BE2C (cell line): ENCODE results near the gene TRIOBP.

ENCODE experiments used
- DNase-seq: peaks from one replicate; pipeline ENCODE4 v3.0.0-alpha.2; 2020
- H3K27me3 ChIP-seq: fragments of 250-450 bp; sonication (Bioruptor Pico); 2 replicates; pipeline ENCODE4 v1.5.1; 2020; ENCODE audit warnings: mild to moderate bottlenecking
- H3K36me3 ChIP-seq: fragments of 250-450 bp; sonication (Bioruptor Pico); 2 replicates; pipeline ENCODE4 v1.5.1; 2020; ENCODE audit warnings: mild to moderate bottlenecking
- H3K4me1 ChIP-seq: fragments of 250-450 bp; sonication (Bioruptor Pico); 2 replicates; pipeline ENCODE4 v1.5.1; 2020
- H3K4me3 ChIP-seq: 2 replicates; pipeline ENCODE4 v1.5.1; 2011; ENCODE audit warnings: low read depth, low read length
- H3K9me3 ChIP-seq: fragments of 250-450 bp; sonication (Bioruptor Pico); 2 replicates; pipeline ENCODE4 v1.5.1; 2020
- TF ChIP-seq, protein P1 (sequence below): IDR thresholded peaks from 2 replicates; pipeline ENCODE4 v1.5.1; 2012; ENCODE audit warnings: mild to moderate bottlenecking, low read depth, low read length

Gene TRIOBP

GRCh38 chr22:37679670-37680069, 17.2 kb upstream of the TRIOBP start:
- no peaks in the 10 kb centered on the region for H3K36me3 ChIP-seq
- no peak for DNase-seq
- TF ChIP-seq, protein P1, sequence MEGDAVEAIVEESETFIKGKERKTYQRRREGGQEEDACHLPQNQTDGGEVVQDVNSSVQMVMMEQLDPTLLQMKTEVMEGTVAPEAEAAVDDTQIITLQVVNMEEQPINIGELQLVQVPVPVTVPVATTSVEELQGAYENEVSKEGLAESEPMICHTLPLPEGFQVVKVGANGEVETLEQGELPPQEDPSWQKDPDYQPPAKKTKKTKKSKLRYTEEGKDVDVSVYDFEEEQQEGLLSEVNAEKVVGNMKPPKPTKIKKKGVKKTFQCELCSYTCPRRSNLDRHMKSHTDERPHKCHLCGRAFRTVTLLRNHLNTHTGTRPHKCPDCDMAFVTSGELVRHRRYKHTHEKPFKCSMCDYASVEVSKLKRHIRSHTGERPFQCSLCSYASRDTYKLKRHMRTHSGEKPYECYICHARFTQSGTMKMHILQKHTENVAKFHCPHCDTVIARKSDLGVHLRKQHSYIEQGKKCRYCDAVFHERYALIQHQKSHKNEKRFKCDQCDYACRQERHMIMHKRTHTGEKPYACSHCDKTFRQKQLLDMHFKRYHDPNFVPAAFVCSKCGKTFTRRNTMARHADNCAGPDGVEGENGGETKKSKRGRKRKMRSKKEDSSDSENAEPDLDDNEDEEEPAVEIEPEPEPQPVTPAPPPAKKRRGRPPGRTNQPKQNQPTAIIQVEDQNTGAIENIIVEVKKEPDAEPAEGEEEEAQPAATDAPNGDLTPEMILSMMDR: no peak

DNA sequence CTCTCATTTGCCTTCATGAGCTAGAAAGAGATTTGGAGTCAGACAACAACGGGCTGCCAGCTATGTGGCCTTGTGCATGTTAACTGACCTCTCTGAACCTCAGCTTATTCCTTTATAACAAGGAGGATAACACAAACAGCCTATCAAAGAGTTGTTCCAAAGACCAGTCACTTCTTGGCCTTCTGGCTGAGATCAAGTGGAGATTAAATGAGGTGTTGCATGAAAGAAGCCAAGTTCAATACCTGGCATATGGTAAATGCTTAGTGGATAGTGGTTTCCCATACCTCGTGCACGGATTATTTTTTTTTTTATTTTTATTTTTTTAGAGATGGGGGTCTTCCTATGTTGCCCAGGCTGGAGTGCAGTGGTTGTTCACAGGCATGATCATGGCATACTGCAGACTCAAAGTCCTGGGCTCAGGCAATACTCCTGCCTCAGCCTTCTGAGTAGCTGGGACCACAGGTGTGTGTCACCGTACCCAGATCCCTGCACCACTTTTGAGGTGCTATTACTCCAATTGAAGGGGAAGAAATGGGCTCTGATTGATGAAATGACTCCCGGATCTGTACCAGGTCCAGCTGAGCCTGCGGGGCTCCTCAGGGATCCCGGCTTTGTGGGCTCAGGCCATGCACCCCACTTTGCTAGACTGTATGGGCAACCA, 16.5 kb upstream of the TRIOBP start:
- peaks cover 7% of the 10 kb centered on the region for H3K4me1 ChIP-seq

More at GRCh38 chr22:37679670-37680069, 17.2 kb upstream of the TRIOBP start:
- Histone ChIP-seq H3K4me1 (peaks cover 12% of the 10 kb centered on the region), H3K27me3 (no peaks in the 10 kb centered on the region), H3K9me3 (no peaks in the 10 kb centered on the region), H3K4me3 (no peak overlapping the region)

GRCh38 chr22:37681001-37681424, 15.8 kb upstream of the TRIOBP start:
- H3K4me3 ChIP-seq: no peak overlapping the region
- H3K27me3 ChIP-seq: no peaks in the 10 kb centered on the region
- H3K9me3 ChIP-seq: no peaks in the 10 kb centered on the region
- H3K4me1 ChIP-seq: peaks cover 4% of the 10 kb centered on the region; the same call in 1 of the 2 replicates
- TF ChIP-seq, protein P1: no peak
- no peaks in the 10 kb centered on the region for H3K36me3 ChIP-seq
- DNase-seq: no peak

More for the DNA sequence above, 16.5 kb upstream of the TRIOBP start:
- Histone ChIP-seq H3K4me3 (no peak overlapping the region), H3K36me3 (no peaks in the 10 kb centered on the region), H3K27me3 (no peaks in the 10 kb centered on the region), H3K9me3 (no peaks in the 10 kb centered on the region)
- no peak for DNase-seq
- TF ChIP-seq, protein P1: no peak

- H3K9me3 ChIP-seq: no peaks in the 10 kb centered on the region
- H3K36me3 ChIP-seq: no peaks in the 10 kb centered on the region
- H3K27me3 ChIP-seq: no peaks in the 10 kb centered on the region
- H3K4me1 ChIP-seq: peaks cover under 1% of the 10 kb centered on the region; the same call in 1 of the 2 replicates
- H3K4me3 ChIP-seq: no peak overlapping the region
- TF ChIP-seq, protein P1: peak; percentile 95
- DNase-seq: peak; percentile 81
Observed at GRCh38 chr22:37681556-37682049, 15.2 kb upstream of the TRIOBP start.

GRCh38 chr22:37684803-37685615, 11.8 kb upstream of the TRIOBP start:
- Histone ChIP-seq H3K36me3 (peaks cover 14% of the 10 kb centered on the region), H3K4me1 (no peaks in the 10 kb centered on the region), H3K27me3 (no peaks in the 10 kb centered on the region), H3K4me3 (no peak overlapping the region), H3K9me3 (no peaks in the 10 kb centered on the region)
- TF ChIP-seq, protein P1: no peak
- no peak for DNase-seq
